ENCODE data around the gene GRHL1.

The GRHL1 gene

DNA sequence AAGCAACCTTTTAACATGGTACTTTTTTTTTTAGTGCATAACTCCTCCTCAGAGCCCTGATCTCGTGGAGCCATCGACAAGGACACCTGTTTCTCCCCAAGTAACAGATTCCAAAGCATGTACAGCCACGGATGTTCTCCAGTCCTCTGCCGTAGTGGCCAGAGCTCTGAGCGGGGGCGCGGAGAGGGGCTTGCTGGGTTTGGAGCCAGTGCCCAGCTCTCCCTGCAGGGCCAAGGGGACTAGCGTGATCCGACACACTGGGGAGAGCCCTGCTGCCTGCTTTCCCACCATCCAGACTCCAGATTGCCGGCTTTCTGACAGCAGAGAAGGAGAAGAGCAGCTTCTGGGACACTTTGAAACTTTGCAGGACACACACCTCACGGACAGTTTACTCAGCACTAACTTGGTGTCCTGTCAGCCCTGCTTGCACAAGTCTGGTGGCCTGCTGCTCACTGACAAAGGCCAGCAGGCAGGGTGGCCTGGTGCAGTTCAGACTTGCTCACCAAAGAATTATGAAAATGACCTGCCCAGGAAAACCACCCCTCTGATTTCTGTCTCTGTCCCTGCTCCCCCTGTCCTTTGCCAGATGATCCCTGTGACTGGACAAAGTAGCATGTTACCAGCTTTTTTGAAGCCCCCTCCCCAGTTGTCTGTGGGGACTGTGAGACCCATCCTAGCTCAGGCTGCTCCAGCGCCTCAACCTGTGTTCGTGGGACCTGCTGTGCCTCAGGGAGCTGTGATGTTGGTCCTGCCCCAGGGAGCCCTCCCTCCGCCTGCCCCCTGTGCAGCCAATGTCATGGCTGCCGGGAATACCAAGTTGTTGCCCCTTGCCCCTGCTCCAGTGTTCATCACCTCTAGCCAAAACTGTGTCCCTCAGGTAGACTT, 96.4 kb downstream of the GRHL1 start:
- no peak overlapping the region for H2BK120ac ChIP-seq (ENCODE audit: low read depth, low read length)

DNA sequence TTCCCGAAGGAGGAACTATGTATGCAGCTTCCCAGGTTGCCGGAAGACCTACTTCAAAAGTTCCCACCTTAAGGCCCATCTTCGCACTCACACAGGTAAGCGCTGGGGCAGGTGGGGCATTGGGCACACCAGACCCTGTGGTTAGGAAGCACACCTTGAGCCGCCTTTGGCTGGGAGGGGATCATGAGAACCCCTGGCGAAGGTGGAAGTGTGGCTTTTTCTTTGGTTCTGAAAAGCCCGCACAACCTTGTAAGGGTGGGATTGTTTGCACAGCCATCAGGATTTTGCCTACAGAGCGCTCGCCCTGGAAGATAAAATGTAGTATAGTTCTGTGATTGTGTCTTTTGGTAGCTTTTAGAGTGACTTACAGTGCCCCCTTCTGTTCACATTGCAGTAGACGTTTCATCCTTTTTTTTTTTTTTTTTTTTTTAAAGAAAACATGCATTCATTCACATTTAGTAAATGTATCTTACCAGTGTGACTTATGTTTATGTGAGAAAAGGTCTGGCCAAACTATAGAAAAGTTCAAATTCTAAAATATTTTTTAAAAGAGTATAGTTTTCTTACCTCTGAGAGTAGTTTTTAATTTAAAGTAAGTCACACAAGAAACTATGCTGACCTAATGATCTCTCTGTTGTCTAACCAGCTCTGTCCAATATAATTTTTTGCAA, 97.1 kb downstream of the GRHL1 start:
- H3K4me1 ChIP-seq (ENCODE audit: control insufficient read depth in 2 of 2, insufficient read depth in 1 of 2, low read depth in 1 of 2, low read length in 2 of 2): no peaks in the 10 kb centered on the region

More for the DNA sequence above, 96.4 kb downstream of the GRHL1 start:
- no peak overlapping the region for H3K27ac ChIP-seq (replicated peaks; ENCODE audit: low read length)
- no peak overlapping the region for H2BK5ac ChIP-seq (ENCODE audit: low read length)
- no peak overlapping the region for H3K4ac ChIP-seq (ENCODE audit: low read length)
- H3K4me1 ChIP-seq (ENCODE audit: control insufficient read depth in 2 of 2, insufficient read depth in 1 of 2, low read depth in 1 of 2, low read length in 2 of 2): peaks cover 0 to under 1% of the 10 kb centered on the region in 2 donors
- DNase-seq (ENCODE audit: low spot score): no peak
- H2AFZ ChIP-seq (ENCODE audit: low read length): no peak overlapping the region
- H2AK5ac ChIP-seq (ENCODE audit: low read depth, low read length): no peak overlapping the region
- H4K8ac ChIP-seq (ENCODE audit: low read depth, low read length): no peak overlapping the region
- H3K4me2 ChIP-seq (ENCODE audit: insufficient read depth, low read length, poor library complexity, severe bottlenecking): no peak overlapping the region
- H4K91ac ChIP-seq (ENCODE audit: low read depth, low read length, poor library complexity): no peak overlapping the region
- H3K9me3 ChIP-seq (replicated peaks in 1 of 2; ENCODE audit: control insufficient read depth in 2 of 2, insufficient read depth in 1 of 2, low read depth in 1 of 2, low read length in 2 of 2): peaks cover 6 to 8% of the 10 kb centered on the region in 2 donors
- H3K23ac ChIP-seq (ENCODE audit: low read depth, low read length, poor library complexity): no peak overlapping the region
- H3K79me1 ChIP-seq (ENCODE audit: low read depth, low read length): peaks cover 2% of the 10 kb centered on the region
- peaks cover 0 to under 1% (median 0%) of the 10 kb centered on the region in 3 experiments for H3K27me3 ChIP-seq (ENCODE audit: control insufficient read depth in 3 of 3, insufficient read depth in 3 of 3, low read depth in 1 of 3, low read length in 3 of 3)
- no peak overlapping the region for H2BK15ac ChIP-seq (ENCODE audit: low read length)
- H3K36me3 ChIP-seq (replicated peaks in 1 of 2; ENCODE audit: control insufficient read depth in 2 of 2, insufficient read depth in 2 of 2, low read length in 2 of 2): peaks cover 2 to 64% of the 10 kb centered on the region in 2 donors
- no peak overlapping the region for H3K9ac ChIP-seq (ENCODE audit: low read depth, low read length, poor library complexity)
- WGBS, 2 donors (ENCODE audit: extremely low coverage in 2 of 2, insufficient read length in 2 of 2, insufficient replicate concordance in 1 of 2): no CpG with 5 or more reads among the region's 15 CpGs
- no peak overlapping the region for H2BK12ac ChIP-seq (ENCODE audit: low read length)
- no peak overlapping the region for H3K18ac ChIP-seq (ENCODE audit: low read length)
- H3K4me3 ChIP-seq (ENCODE audit: low read length in 2 of 2): no peak overlapping the region
- H3K14ac ChIP-seq (ENCODE audit: low read length): no peak overlapping the region

More for the DNA sequence above, 97.1 kb downstream of the GRHL1 start:
- H2BK5ac ChIP-seq (ENCODE audit: low read length): no peak overlapping the region
- no peak overlapping the region for H2BK15ac ChIP-seq (ENCODE audit: low read length)
- no peak overlapping the region for H3K23ac ChIP-seq (ENCODE audit: low read depth, low read length, poor library complexity)
- H3K18ac ChIP-seq (ENCODE audit: low read length): no peak overlapping the region
- no peak overlapping the region for H3K27ac ChIP-seq (replicated peaks; ENCODE audit: low read length)
- no CpG with 5 or more reads among the region's 10 CpGs for WGBS, 2 donors (ENCODE audit: extremely low coverage in 2 of 2, insufficient read length in 2 of 2, insufficient replicate concordance in 1 of 2)
- no peak overlapping the region for H2BK120ac ChIP-seq (ENCODE audit: low read depth, low read length)
- H3K27me3 ChIP-seq (ENCODE audit: control insufficient read depth in 3 of 3, insufficient read depth in 3 of 3, low read depth in 1 of 3, low read length in 3 of 3): no peaks in the 10 kb centered on the region
- no peak overlapping the region for H3K14ac ChIP-seq (ENCODE audit: low read length)
- no peak overlapping the region for H4K91ac ChIP-seq (ENCODE audit: low read depth, low read length, poor library complexity)
- peaks cover 2 to 71% of the 10 kb centered on the region in 2 donors for H3K36me3 ChIP-seq (replicated peaks in 1 of 2; ENCODE audit: control insufficient read depth in 2 of 2, insufficient read depth in 2 of 2, low read length in 2 of 2)
- no peak overlapping the region for H4K8ac ChIP-seq (ENCODE audit: low read depth, low read length)
- H2AK5ac ChIP-seq (ENCODE audit: low read depth, low read length): no peak overlapping the region
- H2AFZ ChIP-seq (ENCODE audit: low read length): no peak overlapping the region
- no peak overlapping the region for H3K4ac ChIP-seq (ENCODE audit: low read length)
- H3K9me3 ChIP-seq (replicated peaks in 1 of 2; ENCODE audit: control insufficient read depth in 2 of 2, insufficient read depth in 1 of 2, low read depth in 1 of 2, low read length in 2 of 2): peaks cover 6 to 8% of the 10 kb centered on the region in 2 donors
- no peak overlapping the region for H3K4me2 ChIP-seq (ENCODE audit: insufficient read depth, low read length, poor library complexity, severe bottlenecking)
- no peak for DNase-seq (ENCODE audit: low spot score)
- H3K9ac ChIP-seq (ENCODE audit: low read depth, low read length, poor library complexity): no peak overlapping the region
- H3K79me1 ChIP-seq (ENCODE audit: low read depth, low read length): peaks cover 2% of the 10 kb centered on the region
- no peak overlapping the region for H3K4me3 ChIP-seq (ENCODE audit: low read length in 2 of 2)
- no peak overlapping the region for H2BK12ac ChIP-seq (ENCODE audit: low read length)
